Measurements from ENCODE around the gene SH3RF3.

SH3RF3 gene

GRCh38 chr2:109304242-109304641, 175.2 kb downstream of the SH3RF3 start (continued):
- TF ChIP-seq, protein P1, sequence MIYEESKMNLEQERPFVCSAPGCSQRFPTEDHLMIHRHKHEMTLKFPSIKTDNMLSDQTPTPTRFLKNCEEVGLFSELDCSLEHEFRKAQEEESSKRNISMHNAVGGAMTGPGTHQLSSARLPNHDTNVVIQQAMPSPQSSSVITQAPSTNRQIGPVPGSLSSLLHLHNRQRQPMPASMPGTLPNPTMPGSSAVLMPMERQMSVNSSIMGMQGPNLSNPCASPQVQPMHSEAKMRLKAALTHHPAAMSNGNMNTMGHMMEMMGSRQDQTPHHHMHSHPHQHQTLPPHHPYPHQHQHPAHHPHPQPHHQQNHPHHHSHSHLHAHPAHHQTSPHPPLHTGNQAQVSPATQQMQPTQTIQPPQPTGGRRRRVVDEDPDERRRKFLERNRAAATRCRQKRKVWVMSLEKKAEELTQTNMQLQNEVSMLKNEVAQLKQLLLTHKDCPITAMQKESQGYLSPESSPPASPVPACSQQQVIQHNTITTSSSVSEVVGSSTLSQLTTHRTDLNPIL (CRISPR knock-in tag; IDR thresholded peaks at IDR 0.05; ENCODE audit: low read depth) = no peak
- TF ChIP-seq TOX (CRISPR knock-in tag; IDR thresholded peaks at IDR 0.05; ENCODE audit: borderline replicate concordance) (no peak), ZNF70 (CRISPR knock-in tag; IDR thresholded peaks at IDR 0.05) (no peak), ISL1 (CRISPR knock-in tag; IDR thresholded peaks at IDR 0.05) (no peak), ZNF8 (CRISPR knock-in tag; IDR thresholded peaks at IDR 0.05) (no peak), PPARA (CRISPR knock-in tag; IDR thresholded peaks at IDR 0.05; ENCODE audit: borderline replicate concordance) (no peak), RARB (CRISPR knock-in tag; IDR thresholded peaks at IDR 0.05) (no peak), BACH2 (CRISPR knock-in tag; IDR thresholded peaks at IDR 0.05; ENCODE audit: borderline replicate concordance) (no peak)
- TF ChIP-seq, protein P2, sequence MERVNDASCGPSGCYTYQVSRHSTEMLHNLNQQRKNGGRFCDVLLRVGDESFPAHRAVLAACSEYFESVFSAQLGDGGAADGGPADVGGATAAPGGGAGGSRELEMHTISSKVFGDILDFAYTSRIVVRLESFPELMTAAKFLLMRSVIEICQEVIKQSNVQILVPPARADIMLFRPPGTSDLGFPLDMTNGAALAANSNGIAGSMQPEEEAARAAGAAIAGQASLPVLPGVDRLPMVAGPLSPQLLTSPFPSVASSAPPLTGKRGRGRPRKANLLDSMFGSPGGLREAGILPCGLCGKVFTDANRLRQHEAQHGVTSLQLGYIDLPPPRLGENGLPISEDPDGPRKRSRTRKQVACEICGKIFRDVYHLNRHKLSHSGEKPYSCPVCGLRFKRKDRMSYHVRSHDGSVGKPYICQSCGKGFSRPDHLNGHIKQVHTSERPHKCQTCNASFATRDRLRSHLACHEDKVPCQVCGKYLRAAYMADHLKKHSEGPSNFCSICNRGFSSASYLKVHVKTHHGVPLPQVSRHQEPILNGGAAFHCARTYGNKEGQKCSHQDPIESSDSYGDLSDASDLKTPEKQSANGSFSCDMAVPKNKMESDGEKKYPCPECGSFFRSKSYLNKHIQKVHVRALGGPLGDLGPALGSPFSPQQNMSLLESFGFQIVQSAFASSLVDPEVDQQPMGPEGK (CRISPR knock-in tag; IDR thresholded peaks at IDR 0.05; ENCODE audit: borderline replicate concordance) = no peak

GRCh38 chr2:109304731-109305470, 175.9 kb downstream of the SH3RF3 start:
- TF ChIP-seq ARNTL (CRISPR knock-in tag; IDR thresholded peaks at IDR 0.05; ENCODE audit: borderline replicate concordance, low read depth) = no peak
- no peak for TF ChIP-seq ZFP3 (CRISPR knock-in tag; IDR thresholded peaks at IDR 0.05)
- TF ChIP-seq SNAI2 (CRISPR knock-in tag; IDR thresholded peaks at IDR 0.05) = no peak
- no peak for TF ChIP-seq ISL1 (CRISPR knock-in tag; IDR thresholded peaks at IDR 0.05)
- TF ChIP-seq BACH2 (CRISPR knock-in tag; IDR thresholded peaks at IDR 0.05; ENCODE audit: borderline replicate concordance) = no peak
- no peak for TF ChIP-seq CSRNP3 (CRISPR knock-in tag; IDR thresholded peaks at IDR 0.05)
- TF ChIP-seq, protein P2 (CRISPR knock-in tag; IDR thresholded peaks at IDR 0.05; ENCODE audit: borderline replicate concordance) = no peak
- TF ChIP-seq POU6F1 (CRISPR knock-in tag; IDR thresholded peaks at IDR 0.05; ENCODE audit: borderline replicate concordance, low read depth) = no peak
- TF ChIP-seq, protein P1 (CRISPR knock-in tag; IDR thresholded peaks at IDR 0.05; ENCODE audit: low read depth) = no peak
- ATAC-seq = no peak

GRCh38 chr2:109305490-109306167, 176.6 kb downstream of the SH3RF3 start:
- ATAC-seq = no peak
- TF ChIP-seq ARNTL (CRISPR knock-in tag; IDR thresholded peaks at IDR 0.05; ENCODE audit: borderline replicate concordance, low read depth) (no peak), TOX (CRISPR knock-in tag; IDR thresholded peaks at IDR 0.05; ENCODE audit: borderline replicate concordance) (no peak), OSR1 (CRISPR knock-in tag; IDR thresholded peaks at IDR 0.05) (no peak), BACH2 (CRISPR knock-in tag; IDR thresholded peaks at IDR 0.05; ENCODE audit: borderline replicate concordance) (no peak), ZFP3 (CRISPR knock-in tag; IDR thresholded peaks at IDR 0.05) (no peak), CSRNP3 (CRISPR knock-in tag; IDR thresholded peaks at IDR 0.05) (no peak), SNAI2 (CRISPR knock-in tag; IDR thresholded peaks at IDR 0.05) (no peak), CSDC2 (CRISPR knock-in tag; IDR thresholded peaks at IDR 0.05) (no peak), RARB (CRISPR knock-in tag; IDR thresholded peaks at IDR 0.05) (no peak)
- TF ChIP-seq, protein P2 (CRISPR knock-in tag; IDR thresholded peaks at IDR 0.05; ENCODE audit: borderline replicate concordance) = no peak
- TF ChIP-seq, protein P3, sequence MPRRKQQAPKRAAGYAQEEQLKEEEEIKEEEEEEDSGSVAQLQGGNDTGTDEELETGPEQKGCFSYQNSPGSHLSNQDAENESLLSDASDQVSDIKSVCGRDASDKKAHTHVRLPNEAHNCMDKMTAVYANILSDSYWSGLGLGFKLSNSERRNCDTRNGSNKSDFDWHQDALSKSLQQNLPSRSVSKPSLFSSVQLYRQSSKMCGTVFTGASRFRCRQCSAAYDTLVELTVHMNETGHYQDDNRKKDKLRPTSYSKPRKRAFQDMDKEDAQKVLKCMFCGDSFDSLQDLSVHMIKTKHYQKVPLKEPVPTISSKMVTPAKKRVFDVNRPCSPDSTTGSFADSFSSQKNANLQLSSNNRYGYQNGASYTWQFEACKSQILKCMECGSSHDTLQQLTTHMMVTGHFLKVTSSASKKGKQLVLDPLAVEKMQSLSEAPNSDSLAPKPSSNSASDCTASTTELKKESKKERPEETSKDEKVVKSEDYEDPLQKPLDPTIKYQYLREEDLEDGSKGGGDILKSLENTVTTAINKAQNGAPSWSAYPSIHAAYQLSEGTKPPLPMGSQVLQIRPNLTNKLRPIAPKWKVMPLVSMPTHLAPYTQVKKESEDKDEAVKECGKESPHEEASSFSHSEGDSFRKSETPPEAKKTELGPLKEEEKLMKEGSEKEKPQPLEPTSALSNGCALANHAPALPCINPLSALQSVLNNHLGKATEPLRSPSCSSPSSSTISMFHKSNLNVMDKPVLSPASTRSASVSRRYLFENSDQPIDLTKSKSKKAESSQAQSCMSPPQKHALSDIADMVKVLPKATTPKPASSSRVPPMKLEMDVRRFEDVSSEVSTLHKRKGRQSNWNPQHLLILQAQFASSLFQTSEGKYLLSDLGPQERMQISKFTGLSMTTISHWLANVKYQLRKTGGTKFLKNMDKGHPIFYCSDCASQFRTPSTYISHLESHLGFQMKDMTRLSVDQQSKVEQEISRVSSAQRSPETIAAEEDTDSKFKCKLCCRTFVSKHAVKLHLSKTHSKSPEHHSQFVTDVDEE (CRISPR knock-in tag; IDR thresholded peaks at IDR 0.05) = no peak

All from SK-N-SH treated with all-trans-retinoic acid at 6 μM for 48 hours (cell line).